ENCODE data around the gene ZFP30.
"Not testable (repeated sequence)": the region's sequence is repeated elsewhere in the genome, so short reads cannot be mapped to it uniquely, and the experiment has no call there.

Gene ZFP30

GRCh38 chr19:37655301-37655688, at the start of gene ZFP30:
Gene ZFP30, minus strand, starts transcription at chr19:37655465. Its CDS starts 7,643 bp downstream, at chr19:37647822.
- peak; percentile 49 for DNase-seq (ENCODE audit: low read depth)

- DNase-seq (ENCODE audit: low read depth): no peak
Measured at GRCh38 chr19:37699057-37699456, 43.8 kb upstream of the ZFP30 start.

- DNase-seq (ENCODE audit: low read depth): no peak
Measured at GRCh38 chr19:37698216-37698615, 43.0 kb upstream of the ZFP30 start.

- no peak for DNase-seq (ENCODE audit: low read depth)
Measured at GRCh38 chr19:37695144-37695899, 40.1 kb upstream of the ZFP30 start.

- DNase-seq (ENCODE audit: low read depth): no peak
Measured at GRCh38 chr19:37692956-37693620, 37.8 kb upstream of the ZFP30 start.

GRCh38 chr19:37691881-37692504, 36.7 kb upstream of the ZFP30 start:
- peak; percentile 59 for DNase-seq (ENCODE audit: low read depth)

GRCh38 chr19:37683520-37683919, 28.3 kb upstream of the ZFP30 start:
- no peak for DNase-seq (ENCODE audit: low read depth)

GRCh38 chr19:37669450-37669914, 14.2 kb upstream of the ZFP30 start:
- no peak for DNase-seq (ENCODE audit: low read depth)

GRCh38 chr19:37657157-37657556, 1.9 kb upstream of the ZFP30 start:
- DNase-seq (ENCODE audit: low read depth): not testable (repeated sequence)

- peak; percentile 59 for DNase-seq (ENCODE audit: low read depth)
Measured at GRCh38 chr19:37655689-37656371, 565 bp upstream of the ZFP30 start.

GRCh38 chr19:37654629-37655300, 500 bp downstream of the ZFP30 start:
- no peak for DNase-seq (ENCODE audit: low read depth)

- no peak for DNase-seq (ENCODE audit: low read depth)
Measured at GRCh38 chr19:37654118-37654517, 1.1 kb downstream of the ZFP30 start.

- no peak for DNase-seq (ENCODE audit: low read depth)
Measured at GRCh38 chr19:37635076-37636056, 19.9 kb downstream of the ZFP30 start.

GRCh38 chr19:37594982-37595382, 60.3 kb downstream of the ZFP30 start:
- peak; percentile 16 for DNase-seq (ENCODE audit: low read depth)

GRCh38 chr19:37594304-37594981, 60.8 kb downstream of the ZFP30 start, which contains the start of the genes ZNF540 and ZNF571:
Gene ZNF540, plus strand, starts transcription at chr19:37594876. Its CDS starts 3,572 bp downstream, at chr19:37598448.
Gene ZNF571, minus strand, starts transcription at chr19:37594792. Its CDS starts 8,116 bp downstream, at chr19:37586676.
- peak; percentile 89 for DNase-seq (ENCODE audit: low read depth)

- DNase-seq (ENCODE audit: low read depth): no peak
Measured at GRCh38 chr19:37593996-37594303, 61.3 kb downstream of the ZFP30 start.

GRCh38 chr19:37583340-37583739, 71.9 kb downstream of the ZFP30 start:
- DNase-seq (ENCODE audit: low read depth): no peak

GRCh38 chr19:37572203-37572602, 83.1 kb downstream of the ZFP30 start:
- no peak for DNase-seq (ENCODE audit: low read depth)

- DNase-seq (ENCODE audit: low read depth): no peak
Measured at GRCh38 chr19:37565370-37565669, 89.9 kb downstream of the ZFP30 start.
